ENCODE results near the gene YPEL1. TPM values are rescaled to one million over a fixed set of nuclear protein-coding genes. Genes with fewer than 3 reads are reported as not detected.
"Not testable (repeated sequence)": the region's sequence is repeated elsewhere in the genome, so short reads cannot be mapped to it uniquely, and the experiment has no call there.

The YPEL1 gene
- total RNA-seq, 2 donors from 2014 or later, result 4.6 to 5.3 TPM

- DNase-seq, result no peak
- no peak for ATAC-seq
- intact Hi-C loops (cut with DNase I), result no loop called here
Observed at GRCh38 chr22:21727768-21728167, 7.8 kb downstream of the YPEL1 start.

- DNase-seq, result no peak
- intact Hi-C loops (cut with DNase I), result no loop called here
- no peak for ATAC-seq
Observed at GRCh38 chr22:21727159-21727558, 8.4 kb downstream of the YPEL1 start.

- intact Hi-C loops (cut with DNase I), result no loop called here
- ATAC-seq (no peak), DNase-seq (no peak)
Observed at GRCh38 chr22:21726650-21727049, 8.9 kb downstream of the YPEL1 start.

GRCh38 chr22:21725956-21726649 lies 9.5 kb downstream of the YPEL1 start:
- DNase-seq, result no peak
- no peak for ATAC-seq
- intact Hi-C loops (cut with DNase I), result no loop called here

- intact Hi-C loops (cut with DNase I); DNase-seq; ATAC-seq: not testable (repeated sequence)
Observed at GRCh38 chr22:21724496-21724895, 11.1 kb downstream of the YPEL1 start.

- intact Hi-C loops (cut with DNase I); DNase-seq; ATAC-seq: not testable (repeated sequence)
Observed at GRCh38 chr22:21721195-21721852, 14.3 kb downstream of the YPEL1 start.

GRCh38 chr22:21720191-21720859 lies 15.3 kb downstream of the YPEL1 start:
- DNase-seq; ATAC-seq; intact Hi-C loops (cut with DNase I): not testable (repeated sequence)

- DNase-seq (no peak), ATAC-seq (no peak)
- intact Hi-C loops (cut with DNase I), result loop anchor here in 1 of 2 donors (10.0 kb wide), 1 partner anchor 146 kb away; the partner anchor contains the start of gene MAPK1
Observed at GRCh38 chr22:21719024-21719423, 16.6 kb downstream of the YPEL1 start.

- intact Hi-C loops (cut with DNase I), result loop anchor here in 1 of 2 donors (10.0 kb wide), 1 partner anchor 146 kb away; the partner anchor contains the start of gene MAPK1
- no peak for ATAC-seq
- no peak for DNase-seq
Observed at GRCh38 chr22:21718499-21718898, 17.1 kb downstream of the YPEL1 start.

GRCh38 chr22:21716395-21717122 lies 19.0 kb downstream of the YPEL1 start:
- not testable (repeated sequence) for DNase-seq, ATAC-seq
- intact Hi-C loops (cut with DNase I), result loop anchor here in 1 of 2 donors (10.0 kb wide), 1 partner anchor 148 kb away; the partner anchor contains the start of gene MAPK1

- ATAC-seq, result no peak
- no peak for DNase-seq
- intact Hi-C loops (cut with DNase I), result loop anchor here in 1 of 2 donors (10.0 kb wide), 1 partner anchor 150 kb away; the partner anchor contains the start of gene MAPK1
Observed at GRCh38 chr22:21714786-21715185, 20.8 kb downstream of the YPEL1 start.

- no peak for DNase-seq
- peak; percentile 9 to 10 for ATAC-seq
- intact Hi-C loops (cut with DNase I), result loop anchor here in 1 of 2 donors (10.0 kb wide), 1 partner anchor 151 kb away; the partner anchor contains the start of gene MAPK1
Observed at GRCh38 chr22:21714059-21714770, 21.4 kb downstream of the YPEL1 start.

- peak; percentile 7 to 25 for ATAC-seq
- intact Hi-C loops (cut with DNase I), result loop anchor here in 1 of 2 donors (2.0 to 10.0 kb wide), 2 partner anchors 151 to 225 kb away; partner anchors contain the start of gene MAPK1
- no peak for DNase-seq
Observed at GRCh38 chr22:21713428-21714058, 22.1 kb downstream of the YPEL1 start.

GRCh38 chr22:21712751-21713427 lies 22.7 kb downstream of the YPEL1 start:
- ATAC-seq (peak; percentile 91 to 94), DNase-seq (peak; percentile 66)

GRCh38 chr22:21711851-21712250 lies 23.7 kb downstream of the YPEL1 start:
- intact Hi-C loops (cut with DNase I), result loop anchor here (2.0 to 10.0 kb wide), 3 partner anchors 153 to 231 kb away; partner anchors contain the start of gene MAPK1 (in 1 of the 2)
- no peak for DNase-seq
- ATAC-seq, result no peak

More at GRCh38 chr22:21712751-21713427, 22.7 kb downstream of the YPEL1 start:
- intact Hi-C loops (cut with DNase I), result loop anchor here in 1 of 2 donors (2.0 to 10.0 kb wide), 2 partner anchors 152 to 226 kb away; partner anchors contain the start of gene MAPK1

- ATAC-seq, result no peak
- DNase-seq, result no peak
- intact Hi-C loops (cut with DNase I), result loop anchor here (2.0 to 10.0 kb wide), 2 partner anchors 155 to 233 kb away; partner anchors contain the start of gene MAPK1 (in 1 of the 2)
Observed at GRCh38 chr22:21710156-21710555, 25.4 kb downstream of the YPEL1 start.

GRCh38 chr22:21709688-21710087 lies 25.9 kb downstream of the YPEL1 start:
- DNase-seq (no peak), ATAC-seq (no peak)
- intact Hi-C loops (cut with DNase I), result loop anchor here (2.0 to 10.0 kb wide), 2 partner anchors 155 to 233 kb away; partner anchors contain the start of gene MAPK1 (in 1 of the 2)
